Activated CD8-positive, alpha-beta memory T cell treated with anti-CD3 and anti-CD28 coated beads, Interleukin-2, amount 10 ng/mL, durations not matched to agents 7 days and 5 days (primary cell): ENCODE results near the gene RPS5. TPM values are rescaled to one million over a fixed set of nuclear protein-coding genes. Genes with fewer than 3 reads are reported as not detected.
"Not testable (repeated sequence)": the region's sequence is repeated elsewhere in the genome, so short reads cannot be mapped to it uniquely, and the experiment has no call there.

Experiments used
- ATAC-seq: fragments of 150-1000 bp; cut with Tn5 transposase; one replicate; pipeline ENCODE4 v1.10.0; 2021; ENCODE audit warnings: moderate library complexity
- CTCF ChIA-PET: fragments of 350-600 bp; sonication (Branson Sonifier 250); formaldehyde crosslinking; loops from one replicate; lab custom pipeline; 2021; ENCODE audit warnings: antibody characterized with exemption; lab: Charles Lee
- DNase-seq: peaks from one replicate; pipeline ENCODE4 v3.0.0-alpha.2; 2020
- H3K27ac Mint-ChIP-seq: one replicate; pipeline ENCODE4 v1.8.0; 2021; ENCODE audit warnings: mild to moderate bottlenecking, mixed read lengths
- H3K27me3 Mint-ChIP-seq: one replicate; pipeline ENCODE4 v1.8.0; 2021; ENCODE audit warnings: mixed read lengths
- H3K36me3 Mint-ChIP-seq: one replicate; pipeline ENCODE4 v1.8.0; 2021; ENCODE audit warnings: mild to moderate bottlenecking, mixed read lengths
- H3K4me1 Mint-ChIP-seq: one replicate; pipeline ENCODE4 v1.8.0; 2021; ENCODE audit warnings: mixed read lengths
- H3K4me3 Mint-ChIP-seq: one replicate; pipeline ENCODE4 v1.8.0; 2021; ENCODE audit warnings: mild to moderate bottlenecking, moderate library complexity, mixed read lengths
- H3K9me3 Mint-ChIP-seq: one replicate; pipeline ENCODE4 v1.8.0; 2022; ENCODE audit warnings: low read depth, mixed read lengths
- total RNA-seq, 2 experiments: library from RNA; stranded (reverse); gene quantifications; one replicate each; pipeline ENCODE4 v1.2.3, GENCODE V29; 2021

RPS5 gene
- 1,000 to 10,000 TPM in 1 of 2 experiments, 100 to 1,000 TPM in 1; 914 to 1,022 TPM for total RNA-seq

- Mint-ChIP-seq H3K9me3 (no peaks in the 10 kb centered on the region), H3K4me1 (peaks cover 47% of the 10 kb centered on the region), H3K4me3 (peak within 1 kb of the TSS; percentile 98), H3K27me3 (no peaks in the 10 kb centered on the region), H3K27ac (peak within 1 kb of the TSS; percentile 96), H3K36me3 (peaks cover 24% of the 10 kb centered on the region)
- CTCF ChIA-PET = interaction anchor here (1.1 to 1.5 kb wide), 2 partner anchors 13 to 133 kb away, joined by 5 to 6 read pairs; partner anchors contain the start of gene ZBTB45
- DNase-seq (peak; percentile 98), ATAC-seq (peak; percentile 87)
Observed at GRCh38 chr19:58386576-58387337, at the start of gene RPS5. Gene RPS5 (plus strand): TSS chr19:58387269. CDS start chr19:58388138, 869 bp downstream.

DNA sequence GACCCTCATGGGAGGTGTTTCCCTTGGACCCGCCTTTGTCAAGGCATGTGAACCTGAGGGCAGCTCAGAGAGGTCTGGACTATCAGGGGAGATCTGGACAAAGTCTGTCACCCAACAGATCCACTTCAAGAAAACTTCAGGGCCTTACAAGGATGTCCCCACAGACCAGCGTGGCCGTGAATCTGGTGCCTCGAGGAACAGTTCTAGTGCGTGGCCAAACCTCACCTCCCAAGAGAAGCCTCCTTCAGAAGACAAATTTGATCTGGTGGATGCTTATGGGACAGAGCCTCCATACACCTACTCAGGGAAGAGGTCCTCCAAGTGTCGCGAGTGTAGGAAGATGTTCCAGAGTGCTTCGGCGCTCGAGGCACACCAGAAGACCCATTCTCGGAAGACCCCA, 48.7 kb upstream of the RPS5 start:
- Mint-ChIP-seq H3K36me3 (peaks cover 48% of the 10 kb centered on the region), H3K4me3 (no peak overlapping the region), H3K27ac (no peak overlapping the region), H3K9me3 (no peaks in the 10 kb centered on the region), H3K4me1 (peaks cover 4% of the 10 kb centered on the region), H3K27me3 (no peaks in the 10 kb centered on the region)
- CTCF ChIA-PET = no interaction called here
- ATAC-seq (no peak), DNase-seq (no peak)

DNA sequence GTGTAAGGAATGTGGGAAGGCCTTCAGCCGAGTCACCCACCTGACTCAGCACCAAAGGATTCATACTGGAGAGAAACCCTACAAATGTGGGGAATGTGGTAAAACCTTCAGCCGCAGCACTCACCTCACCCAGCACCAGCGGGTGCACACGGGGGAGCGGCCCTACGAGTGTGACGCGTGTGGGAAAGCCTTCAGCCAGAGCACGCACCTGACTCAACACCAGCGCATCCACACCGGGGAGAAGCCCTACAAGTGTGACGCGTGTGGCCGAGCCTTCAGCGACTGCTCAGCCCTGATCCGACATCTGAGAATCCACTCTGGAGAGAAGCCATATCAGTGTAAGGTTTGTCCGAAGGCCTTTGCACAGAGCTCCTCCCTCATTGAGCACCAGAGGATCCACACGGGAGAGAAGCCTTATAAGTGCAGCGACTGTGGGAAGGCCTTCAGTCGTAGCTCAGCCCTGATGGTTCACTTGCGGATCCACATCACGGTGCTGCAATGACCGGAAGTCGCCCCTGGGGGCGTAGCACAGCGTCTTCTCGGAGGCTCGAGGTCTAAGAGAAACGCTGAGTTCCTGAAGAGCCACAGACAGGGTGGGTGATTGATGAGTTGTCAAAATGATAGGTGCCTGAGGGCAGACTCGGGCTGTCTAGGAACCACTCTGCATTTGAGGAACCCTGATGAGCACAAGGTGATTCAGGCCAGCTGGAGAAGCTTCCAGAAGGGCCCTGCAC, 48.1 kb upstream of the RPS5 start:
- H3K4me1 Mint-ChIP-seq = peaks cover 4% of the 10 kb centered on the region
- no peak for ATAC-seq
- CTCF ChIA-PET = no interaction called here
- H3K9me3 Mint-ChIP-seq = no peaks in the 10 kb centered on the region
- no peak overlapping the region for H3K4me3 Mint-ChIP-seq
- no peak for DNase-seq
- H3K27me3 Mint-ChIP-seq = no peaks in the 10 kb centered on the region
- H3K27ac Mint-ChIP-seq = no peak overlapping the region
- peaks cover 50% of the 10 kb centered on the region for H3K36me3 Mint-ChIP-seq

GRCh38 chr19:58345558-58345957, 41.5 kb upstream of the RPS5 start:
- CTCF ChIA-PET = no interaction called here
- Mint-ChIP-seq H3K9me3 (no peaks in the 10 kb centered on the region), H3K27me3 (no peaks in the 10 kb centered on the region), H3K36me3 (peaks cover 24% of the 10 kb centered on the region), H3K27ac (peak overlapping the region; percentile 13), H3K4me1 (peaks cover 26% of the 10 kb centered on the region), H3K4me3 (peak overlapping the region; percentile 94)
- DNase-seq = no peak
- ATAC-seq = no peak

DNA sequence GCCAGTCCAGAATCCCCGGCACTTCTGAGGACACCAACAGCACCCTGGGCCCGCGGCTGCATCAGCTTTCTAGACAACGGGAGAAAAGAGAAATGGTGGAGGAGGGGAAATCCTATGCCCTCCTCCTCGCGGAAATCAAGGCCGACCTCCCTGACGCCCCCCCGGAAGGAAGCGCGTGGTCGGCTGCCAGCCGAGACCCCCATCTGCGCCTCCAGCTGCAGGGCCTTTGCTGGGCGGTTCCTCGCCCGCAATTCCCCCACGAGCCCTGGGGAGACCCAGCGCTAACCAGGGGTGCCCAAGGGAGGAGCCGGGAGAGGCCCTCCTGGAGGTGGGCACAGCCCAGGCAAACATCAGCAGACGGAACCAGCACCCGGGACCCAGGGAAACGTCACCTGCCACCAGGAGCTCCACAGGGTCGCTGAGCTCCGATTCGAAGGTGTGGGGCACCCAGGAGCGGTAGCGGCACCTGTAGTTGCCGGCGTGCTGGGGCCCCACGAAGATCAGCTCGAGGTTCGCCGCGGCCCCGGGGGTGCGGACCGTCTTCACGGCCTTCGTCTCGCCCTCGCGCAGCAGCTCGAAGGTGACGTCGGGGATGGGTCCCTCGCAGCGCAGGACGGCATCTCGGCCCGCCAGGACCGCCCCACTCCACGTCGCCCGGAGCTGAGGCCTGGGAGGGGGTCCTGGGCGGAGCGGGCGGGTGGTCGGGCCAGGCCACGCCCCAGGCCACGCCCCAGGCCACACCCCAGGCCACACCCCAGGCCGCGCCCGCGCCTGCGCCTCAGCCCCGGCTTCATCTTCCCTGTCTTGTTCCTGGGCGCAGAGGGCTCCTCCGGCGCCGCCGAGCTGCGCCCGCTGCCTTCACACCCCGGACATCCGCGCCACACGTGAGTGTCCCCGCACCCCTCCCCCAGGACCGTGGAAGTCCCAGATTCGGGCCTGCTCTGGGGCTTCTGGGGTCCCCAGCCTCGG, 39.8 kb upstream of the RPS5 start:
- no peaks in the 10 kb centered on the region for H3K27me3 Mint-ChIP-seq
- peaks cover 26% of the 10 kb centered on the region for H3K4me1 Mint-ChIP-seq
- H3K27ac Mint-ChIP-seq = peak overlapping the region; percentile 89
- H3K36me3 Mint-ChIP-seq = peaks cover 22% of the 10 kb centered on the region
- peak; percentile 97 for ATAC-seq
- peak overlapping the region; percentile 94 for H3K4me3 Mint-ChIP-seq
- no peaks in the 10 kb centered on the region for H3K9me3 Mint-ChIP-seq
- peak; percentile 83 for DNase-seq
- CTCF ChIA-PET = interaction anchor here (1.3 to 1.9 kb wide), 7 partner anchors 15 to 172 kb away, joined by 3 to 16 read pairs (median 3); partner anchors contain the start of genes ZBTB45, ZNF497 and ZNF584

DNA sequence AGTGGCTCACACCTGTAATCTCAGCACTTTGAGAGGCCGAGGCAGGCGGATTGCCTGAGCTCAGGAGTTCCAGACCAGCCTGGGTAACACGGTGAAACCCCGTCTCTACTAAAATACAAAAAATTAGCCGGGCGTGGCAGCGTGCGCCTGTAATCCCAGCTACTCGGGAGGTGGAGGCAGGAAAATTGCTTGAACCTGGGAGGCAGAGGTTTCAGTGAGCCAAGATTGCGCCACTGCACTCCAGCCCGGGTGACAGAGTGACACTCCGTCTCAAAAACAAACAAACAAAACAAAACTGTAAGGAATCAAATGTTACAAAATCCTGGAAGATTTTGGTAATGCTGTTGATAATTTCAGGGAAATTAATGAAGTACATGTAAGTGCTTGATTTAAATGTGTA, 39.0 kb upstream of the RPS5 start:
- CTCF ChIA-PET = interaction anchor here (1.2 to 1.9 kb wide), 9 partner anchors 15 to 171 kb away, joined by 3 to 16 read pairs (median 3); partner anchors contain the start of genes ZBTB45, ZNF497 and ZNF584
- not testable (repeated sequence) for H3K9me3 Mint-ChIP-seq, DNase-seq, H3K27me3 Mint-ChIP-seq
- ATAC-seq = peak; percentile 5
- H3K36me3 Mint-ChIP-seq = peaks cover 19% of the 10 kb centered on the region
- peak overlapping the region; percentile 89 for H3K27ac Mint-ChIP-seq
- H3K4me3 Mint-ChIP-seq = peak overlapping the region; percentile 94
- peaks cover 26% of the 10 kb centered on the region for H3K4me1 Mint-ChIP-seq

- Mint-ChIP-seq H3K27ac (peak overlapping the region; percentile 64), H3K27me3 (no peaks in the 10 kb centered on the region), H3K4me3 (peak overlapping the region; percentile 44), H3K4me1 (peaks cover 30% of the 10 kb centered on the region), H3K9me3 (no peaks in the 10 kb centered on the region), H3K36me3 (peaks cover 17% of the 10 kb centered on the region)
- ATAC-seq (no peak), DNase-seq (no peak)
- CTCF ChIA-PET = interaction anchor here (1.4 kb wide), 1 partner anchor 167 kb away, joined by 3 read pairs; no protein-coding TSS in a partner anchor
Observed at GRCh38 chr19:58349590-58349989, 37.5 kb upstream of the RPS5 start.

- H3K4me1 Mint-ChIP-seq = peaks cover 36% of the 10 kb centered on the region
- no peaks in the 10 kb centered on the region for H3K27me3 Mint-ChIP-seq
- no peak overlapping the region for H3K27ac Mint-ChIP-seq
- H3K36me3 Mint-ChIP-seq = peaks cover 17% of the 10 kb centered on the region
- CTCF ChIA-PET = no interaction called here
- DNase-seq (no peak), ATAC-seq (no peak)
- H3K9me3 Mint-ChIP-seq = no peaks in the 10 kb centered on the region
- H3K4me3 Mint-ChIP-seq = peak overlapping the region; percentile 44
Observed at GRCh38 chr19:58350001-58350861, 36.8 kb upstream of the RPS5 start.

- CTCF ChIA-PET = no interaction called here
- no peak for ATAC-seq
Observed at GRCh38 chr19:58350871-58351557, 36.1 kb upstream of the RPS5 start.

GRCh38 chr19:58351558-58351878, 35.6 kb upstream of the RPS5 start:
- peaks cover 14% of the 10 kb centered on the region for H3K36me3 Mint-ChIP-seq
- DNase-seq (no peak), ATAC-seq (no peak)
- no peaks in the 10 kb centered on the region for H3K27me3 Mint-ChIP-seq
- no peak overlapping the region for H3K4me3 Mint-ChIP-seq
- CTCF ChIA-PET = no interaction called here
- H3K27ac Mint-ChIP-seq = no peak overlapping the region
- no peaks in the 10 kb centered on the region for H3K9me3 Mint-ChIP-seq
- peaks cover 40% of the 10 kb centered on the region for H3K4me1 Mint-ChIP-seq

More at GRCh38 chr19:58350871-58351557, 36.1 kb upstream of the RPS5 start:
- Mint-ChIP-seq H3K4me1 (peaks cover 37% of the 10 kb centered on the region), H3K27me3 (no peaks in the 10 kb centered on the region), H3K9me3 (no peaks in the 10 kb centered on the region), H3K4me3 (no peak overlapping the region), H3K36me3 (peaks cover 14% of the 10 kb centered on the region), H3K27ac (no peak overlapping the region)
- DNase-seq = no peak

DNA sequence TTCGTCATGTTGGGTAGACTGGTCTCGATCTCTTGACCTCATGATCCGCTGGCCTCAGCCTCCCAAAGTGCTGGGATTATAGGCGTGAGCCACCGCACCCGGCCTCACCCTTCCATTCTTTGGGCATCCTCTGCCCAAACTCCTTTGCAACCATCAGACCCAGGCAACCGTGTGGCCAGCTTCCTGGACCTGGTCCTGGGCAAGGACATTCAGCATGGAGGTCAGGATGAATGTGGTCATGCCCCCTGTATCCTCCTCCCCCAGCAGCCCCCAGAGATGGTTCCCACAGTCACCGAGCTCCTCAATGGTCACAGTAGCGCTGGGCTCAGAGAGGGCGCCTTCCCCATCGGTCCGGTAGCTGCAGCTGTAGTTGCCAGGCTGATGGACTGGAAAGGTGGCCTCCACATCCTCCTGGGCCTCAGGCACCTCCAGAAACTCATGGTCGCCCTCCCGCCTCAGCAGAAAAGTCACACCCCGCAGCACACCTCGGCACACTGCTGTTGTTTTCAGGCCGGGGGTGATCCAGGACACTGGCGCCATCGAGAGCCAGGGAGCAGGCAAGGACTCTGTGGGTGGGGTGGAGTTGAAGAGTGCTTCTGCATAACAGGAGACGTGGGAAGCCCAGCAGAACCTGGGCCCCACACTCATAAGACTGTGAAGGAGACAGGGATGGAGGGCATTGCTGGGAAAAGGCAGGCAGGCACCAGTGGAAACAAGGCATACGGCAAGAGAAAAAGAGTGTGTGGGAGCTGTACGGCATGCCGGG, 34.9 kb upstream of the RPS5 start:
- DNase-seq (no peak), ATAC-seq (no peak)
- Mint-ChIP-seq H3K27me3 (no peaks in the 10 kb centered on the region), H3K36me3 (peaks cover 14% of the 10 kb centered on the region), H3K9me3 (no peaks in the 10 kb centered on the region), H3K4me3 (no peak overlapping the region), H3K27ac (no peak overlapping the region), H3K4me1 (peaks cover 42% of the 10 kb centered on the region)
- CTCF ChIA-PET = no interaction called here
